Endothelial cell of umbilical vein (primary cell): Measurements from ENCODE around the gene ZP1. TPM values are rescaled to one million over a fixed set of nuclear protein-coding genes. Genes with fewer than 3 reads are reported as not detected.

Source experiments
- BruUV-seq: library from RNA; stranded (reverse); fragments of 400-500 nt; replicated peaks from 2 replicates; lab custom pipeline; 2021; lab: Mats Ljungman, UMichigan
- CTCF ChIA-PET: fragments of 300-600, 350-600 bp; sonication (Branson Sonifier 250); formaldehyde crosslinking; loops from one replicate; lab custom pipeline; 2021; ENCODE audit warnings: antibody characterized with exemption, inconsistent platforms; lab: Charles Lee
- POLR2A ChIA-PET: fragments of 300-600, 350-600 bp; sonication (Branson Sonifier 250); formaldehyde crosslinking; loops from one replicate; lab custom pipeline; 2021; ENCODE audit warnings: antibody characterized with exemption, inconsistent platforms; lab: Charles Lee
- DNase-seq: peaks from one replicate; pipeline ENCODE4 v3.0.0-alpha.2; 2011; ENCODE audit warnings: low read depth, low spot score
- FAIRE-seq: peaks from 2 replicates; lab custom pipeline; 2011; peaks lifted over from hg19 to GRCh38; lab: Jason Lieb, UNC
- H2AFZ ChIP-seq: 2 replicates; pipeline ENCODE4 v1.6.0; 2012; ENCODE audit warnings: low read depth, low read length, control low read depth, inconsistent platforms
- H3K27ac ChIP-seq: 2 replicates; pipeline ENCODE4 v1.5.1; 2011; ENCODE audit warnings: low read depth, mild to moderate bottlenecking, control low read depth, low read length, moderate library complexity; ENCODE audit not compliant: insufficient read depth
- H3K27me3 ChIP-seq, 2 experiments: 2 replicates each; pipeline versions ENCODE4 v1.6.0 to v1.6.1; 2011; ENCODE audit warnings: low read length in 2 of 2, mixed read lengths in 1 of 2; ENCODE audit not compliant: control insufficient read depth in 2 of 2, insufficient read depth in 2 of 2
- H3K36me3 ChIP-seq, 2 experiments: 2 replicates in 1 of 2; 3 replicates in 1 of 2; pipeline ENCODE4 v1.5.1; 2011; ENCODE audit warnings: low read length in 2 of 2, mild to moderate bottlenecking in 1 of 2, moderate library complexity in 1 of 2; ENCODE audit not compliant: control insufficient read depth in 2 of 2, insufficient read depth in 2 of 2; ENCODE audit errors: extremely low read depth in 1 of 2
- H3K4me1 ChIP-seq: 3 replicates; pipeline ENCODE4 v1.5.1; 2011; ENCODE audit warnings: mild to moderate bottlenecking, low read length; ENCODE audit not compliant: control insufficient read depth, insufficient read depth; ENCODE audit errors: extremely low read depth
- H3K4me2 ChIP-seq: 2 replicates; pipeline ENCODE4 v1.6.1; 2011; ENCODE audit warnings: low read length, control low read depth, mixed read lengths; ENCODE audit not compliant: insufficient read depth
- H3K4me3 ChIP-seq, 3 experiments: fragments of 200-600 bp in 1 of 3; sonication (generic), shearing (Covaris generic) in 1 of 3; replicated peaks in 1 of 3; 2 replicates each; pipeline ENCODE4 v1.5.1; 2011 to 2016; ENCODE audit warnings: control low read depth in 3 of 3, low read length in 3 of 3, mild to moderate bottlenecking in 2 of 3, inconsistent platforms in 1 of 3, low read depth in 1 of 3, moderate library complexity in 1 of 3; ENCODE audit not compliant: insufficient read depth in 1 of 3
- H3K79me2 ChIP-seq: 2 replicates; pipeline ENCODE4 v1.6.0; 2012; ENCODE audit warnings: low read length, inconsistent platforms; ENCODE audit not compliant: control insufficient read depth, insufficient read depth
- H3K9ac ChIP-seq: replicated peaks from 2 replicates; pipeline ENCODE3; 2011; ENCODE audit warnings: low read length, control low read depth; ENCODE audit not compliant: insufficient read depth; ENCODE audit errors: extremely low read depth
- H3K9me1 ChIP-seq: replicated peaks from 3 replicates; pipeline ENCODE4 v1.6.0; 2011; ENCODE audit warnings: mild to moderate bottlenecking, low read length; ENCODE audit not compliant: control insufficient read depth, insufficient read depth; ENCODE audit errors: extremely low read depth
- H3K9me3 ChIP-seq: replicated peaks from 2 replicates; pipeline ENCODE4 v1.5.1; 2012; ENCODE audit warnings: low read length, inconsistent platforms; ENCODE audit not compliant: control insufficient read depth, insufficient read depth
- H4K20me1 ChIP-seq: replicated peaks from 2 replicates; pipeline ENCODE3; 2011; ENCODE audit warnings: mild to moderate bottlenecking, low read length; ENCODE audit not compliant: control insufficient read depth, insufficient read depth; ENCODE audit errors: extremely low read depth
- CTCF ChIP-seq, 2 donors: IDR thresholded peaks; 1 replicate in 1 of 2; 2 replicates in 1 of 2; pipeline ENCODE4 v1.5.1; 2011; ENCODE audit warnings: low read length in 2 of 2, mild to moderate bottlenecking in 2 of 2, moderate library complexity in 2 of 2, control low read depth in 1 of 2, inconsistent platforms in 1 of 2, low read depth in 1 of 2; ENCODE audit not compliant: insufficient read depth in 1 of 2; ENCODE audit errors: extremely low read depth in 1 of 2
- JUN ChIP-seq: IDR thresholded peaks from 2 replicates; pipeline ENCODE4 v1.6.1; 2011; ENCODE audit warnings: borderline replicate concordance, low read depth; ENCODE audit not compliant: insufficient read length, insufficient read depth
- dilution Hi-C: fragments of 300-500 bp; cut with MboI; formaldehyde crosslinking; loops from one replicate; pipeline ENCODE4 v1.15.0; 2019; ENCODE audit warnings: low sequenced_read_pairs; ENCODE audit not compliant: extremely low pct_ligation_motif_present
- intact Hi-C: fragments of 100-400 bp; cut with micrococcal nuclease; formaldehyde crosslinking; loops from one replicate; pipeline ENCODE4 v1.10.0; 2022
- polyA plus RNA-seq, 4 experiments: library from polyadenylated mRNA; depleted of rRNA in 3 of 4; stranded (reverse) in 3 of 4; unstranded in 1 of 4; fragments of >200 nt; gene quantifications; 2 replicates each; pipeline versions ENCODE4 v1.2.1 to v1.2.3, GENCODE V29; 2011 to 2012; ENCODE audit warnings: missing spikeins in 1 of 4
- total RNA-seq: library from RNA; stranded (reverse); gene quantifications from 2 replicates; pipeline ENCODE4 v1.2.3, GENCODE V29; 2021

The ZP1 gene
- total and polyA plus RNA-seq, 2 donors (not counting 3 experiments of a cell fraction or from before 2014, with no cell fraction given): not detected

GRCh38 chr11:60871378-60872061 is 4.2 kb downstream of the ZP1 start:
- no peaks in the 10 kb centered on the region for H3K27me3 ChIP-seq
- H3K79me2 ChIP-seq: no peaks in the 10 kb centered on the region
- H3K4me3 ChIP-seq: no peak overlapping the region
- FAIRE-seq: no peak
- no TSS peak for BruUV-seq
- peak in 1 of 2 donors; percentile 2 for TF ChIP-seq CTCF (IDR thresholded peaks at IDR 0.05; ENCODE audit: extremely low read depth in 1 of 2, insufficient read depth in 1 of 2, low read depth in 1 of 2, low read length in 2 of 2)
- TF ChIP-seq JUN: no peak
- H3K27ac ChIP-seq: no peak overlapping the region
- H3K9me3 ChIP-seq: no peaks in the 10 kb centered on the region
- no peaks in the 10 kb centered on the region for H3K9me1 ChIP-seq
- no peak overlapping the region for H2AFZ ChIP-seq
- POLR2A ChIA-PET: no interaction called here
- H4K20me1 ChIP-seq: no peaks in the 10 kb centered on the region
- H3K36me3 ChIP-seq: no peaks in the 10 kb centered on the region
- dilution Hi-C loops: no loop called here
- H3K4me2 ChIP-seq: no peak overlapping the region
- no peaks in the 10 kb centered on the region for H3K4me1 ChIP-seq
- intact Hi-C loops: no loop called here
- CTCF ChIA-PET: interaction anchor here (1.2 to 3.3 kb wide), 5 partner anchors 11 to 96 kb away, joined by 4 to 12 read pairs (median 9); no protein-coding TSS in a partner anchor
- no peak for DNase-seq
- no peak overlapping the region for H3K9ac ChIP-seq
